ENCODE measurements around the gene NT5M. TPM values are rescaled to one million over a fixed set of nuclear protein-coding genes. Genes with fewer than 3 reads are reported as not detected.
A peak's percentile ranks its signal among the peaks of the same experiment; 100 is the strongest.

The NT5M gene
- total RNA-seq, 1 donor from 2014 or later = 3.2 TPM

DNA sequence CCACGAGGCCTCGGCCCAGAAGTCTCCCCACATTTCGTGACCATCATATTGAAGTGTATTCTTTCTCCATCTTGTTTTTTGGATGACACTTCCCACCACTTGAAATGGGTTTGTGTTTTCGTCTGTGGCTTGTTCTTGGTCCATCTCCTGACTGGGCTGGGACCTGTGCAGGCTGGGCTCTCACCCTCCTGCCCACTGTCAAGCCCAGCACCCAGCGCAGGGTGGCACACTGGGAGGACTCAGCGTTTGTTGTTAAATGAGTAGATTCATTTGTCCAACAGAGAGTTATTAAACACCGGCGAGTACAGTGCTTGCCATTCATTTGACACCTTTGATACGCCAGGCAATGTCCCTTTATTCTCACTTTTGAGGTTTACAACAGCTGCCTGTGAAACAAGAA is 22.6 kb downstream of the NT5M start:
- no peaks in the 10 kb centered on the region for H3K36me3 ChIP-seq
- no peak overlapping the region for H3K27ac ChIP-seq
- intact Hi-C loops (cut with DNase I) = no loop called here
- H3K4me1 ChIP-seq = no peaks in the 10 kb centered on the region
- no peak for TF ChIP-seq POLR2A (IDR thresholded peaks at IDR 0.05)
- no peak for TF ChIP-seq CTCF (IDR thresholded peaks at IDR 0.05)
- TF ChIP-seq POLR2AphosphoS5 (IDR thresholded peaks at IDR 0.05; ENCODE audit: insufficient read depth in 1 of 2, low read depth in 1 of 2) = no peak
- DNase-seq (ENCODE audit: extremely low spot score in 2 of 2) = no peak
- no peaks in the 10 kb centered on the region for H3K9me3 ChIP-seq
- no peak overlapping the region for H3K4me3 ChIP-seq
- no peaks in the 10 kb centered on the region for H3K27me3 ChIP-seq

- Histone ChIP-seq H3K36me3 (no peaks in the 10 kb centered on the region), H3K4me1 (no peaks in the 10 kb centered on the region), H3K9me3 (no peaks in the 10 kb centered on the region), H3K4me3 (no peak overlapping the region), H3K27ac (no peak overlapping the region), H3K27me3 (no peaks in the 10 kb centered on the region)
- TF ChIP-seq POLR2AphosphoS5 (IDR thresholded peaks at IDR 0.05; ENCODE audit: insufficient read depth in 1 of 2, low read depth in 1 of 2) = no peak
- no peak for TF ChIP-seq POLR2A (IDR thresholded peaks at IDR 0.05)
- no peak for TF ChIP-seq CTCF (IDR thresholded peaks at IDR 0.05)
- DNase-seq (ENCODE audit: extremely low spot score in 2 of 2) = no peak
- intact Hi-C loops (cut with DNase I) = no loop called here
Measured at GRCh38 chr17:17326275-17326875, 23.2 kb downstream of the NT5M start.

- no peaks in the 10 kb centered on the region for H3K36me3 ChIP-seq
- H3K4me1 ChIP-seq = no peaks in the 10 kb centered on the region
- no peak for DNase-seq (ENCODE audit: extremely low spot score in 2 of 2)
- no peaks in the 10 kb centered on the region for H3K9me3 ChIP-seq
- H3K27ac ChIP-seq = no peak overlapping the region
- H3K4me3 ChIP-seq = no peak overlapping the region
- intact Hi-C loops (cut with DNase I) = no loop called here
- H3K27me3 ChIP-seq = no peaks in the 10 kb centered on the region
- no peak for TF ChIP-seq POLR2AphosphoS5 (IDR thresholded peaks at IDR 0.05; ENCODE audit: insufficient read depth in 1 of 2, low read depth in 1 of 2)
- no peak for TF ChIP-seq CTCF (IDR thresholded peaks at IDR 0.05)
Measured at GRCh38 chr17:17328251-17328650, 25.1 kb downstream of the NT5M start.

DNA sequence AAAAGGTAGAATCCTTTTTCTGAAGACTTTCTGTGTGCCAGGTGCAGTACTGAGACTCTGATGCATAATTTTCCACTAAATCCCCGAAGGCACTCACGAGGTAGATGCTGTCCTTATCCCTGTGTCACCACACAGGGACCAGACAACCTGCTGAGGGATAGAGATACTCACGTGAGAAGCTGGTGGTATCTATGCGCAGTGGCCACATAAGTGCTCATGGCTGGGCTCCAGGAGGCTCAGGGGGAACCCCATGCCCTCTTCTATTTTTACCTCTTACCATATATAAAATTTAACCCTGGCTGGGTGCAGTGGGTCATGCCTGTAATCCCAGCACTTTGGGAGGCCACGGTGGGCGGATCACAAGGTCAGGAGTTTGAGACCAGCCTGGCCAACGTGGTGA is 38.3 kb downstream of the NT5M start:
- H3K9me3 ChIP-seq = no peaks in the 10 kb centered on the region
- intact Hi-C loops (cut with DNase I) = no loop called here
- no peaks in the 10 kb centered on the region for H3K27me3 ChIP-seq
- H3K4me3 ChIP-seq = no peak overlapping the region
- no peaks in the 10 kb centered on the region for H3K36me3 ChIP-seq
- no peak for TF ChIP-seq CTCF (IDR thresholded peaks at IDR 0.05)
- TF ChIP-seq POLR2A (IDR thresholded peaks at IDR 0.05) = no peak
- TF ChIP-seq POLR2AphosphoS5 (IDR thresholded peaks at IDR 0.05; ENCODE audit: insufficient read depth in 1 of 2, low read depth in 1 of 2) = no peak
- no peak overlapping the region for H3K27ac ChIP-seq
- H3K4me1 ChIP-seq = no peaks in the 10 kb centered on the region
- no peak for DNase-seq (ENCODE audit: extremely low spot score in 2 of 2)

- TF ChIP-seq POLR2A (IDR thresholded peaks at IDR 0.05) (no peak), CTCF (IDR thresholded peaks at IDR 0.05) (no peak), POLR2AphosphoS5 (IDR thresholded peaks at IDR 0.05; ENCODE audit: insufficient read depth in 1 of 2, low read depth in 1 of 2) (no peak)
- H3K4me1 ChIP-seq = no peaks in the 10 kb centered on the region
- no peaks in the 10 kb centered on the region for H3K36me3 ChIP-seq
- no peak overlapping the region for H3K27ac ChIP-seq
- intact Hi-C loops (cut with DNase I) = no loop called here
- peak in 1 of 2 donors; percentile 92 for DNase-seq (ENCODE audit: extremely low spot score in 2 of 2)
- no peaks in the 10 kb centered on the region for H3K27me3 ChIP-seq
- H3K9me3 ChIP-seq = no peaks in the 10 kb centered on the region
- no peak overlapping the region for H3K4me3 ChIP-seq
Measured at GRCh38 chr17:17342242-17342945, 39.2 kb downstream of the NT5M start.
